ENCODE results near the gene ERC1. TPM values are rescaled to one million over a fixed set of nuclear protein-coding genes. Genes with fewer than 3 reads are reported as not detected.

ERC1 gene
- total and polyA plus RNA-seq, 2 of the 4 experiments (the other 2 are of a cell fraction): 11.6 to 25.6 TPM

DNA sequence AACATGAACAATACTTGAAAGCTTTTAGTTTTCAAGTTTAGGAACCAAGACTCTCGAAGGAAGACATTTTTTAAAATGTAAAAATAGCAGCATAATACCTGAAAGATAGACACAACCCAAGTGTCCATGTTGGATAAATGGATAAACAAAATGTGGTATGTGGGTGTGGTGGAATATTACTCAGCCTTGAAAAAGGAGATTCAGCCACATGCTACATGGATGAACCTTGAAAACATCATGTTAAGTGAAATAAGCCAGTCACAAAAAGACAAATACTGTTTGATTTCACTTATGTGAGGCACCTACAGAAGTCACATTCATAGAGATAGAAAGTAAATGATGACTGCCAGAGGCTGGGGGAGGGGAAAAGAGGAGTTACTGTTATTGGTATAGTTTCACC lies 374.7 kb downstream of the ERC1 start:
- H3K9ac ChIP-seq (ENCODE audit: low read depth, low read length): no peak overlapping the region
- H3K4ac ChIP-seq (ENCODE audit: low read depth, low read length): no peak overlapping the region
- H3K4me3 ChIP-seq (ENCODE audit: insufficient read depth, low read depth, low read length): no peak overlapping the region
- no peak overlapping the region for H2BK15ac ChIP-seq (ENCODE audit: low read depth, low read length)
- intact Hi-C loops (cut with micrococcal nuclease): no loop called here
- no peak overlapping the region for H4K91ac ChIP-seq (ENCODE audit: insufficient read depth, low read depth, low read length)
- H3K79me1 ChIP-seq (ENCODE audit: low read depth in 1 of 2, low read length in 2 of 2): peaks cover 10% of the 10 kb centered on the region in 2 experiments; a peak in 2 of 4 replicates
- H3K27ac ChIP-seq (ENCODE audit: insufficient read depth, low read length): no peak overlapping the region
- H3K18ac ChIP-seq (ENCODE audit: low read depth, low read length): no peak overlapping the region
- H2AK9ac ChIP-seq (replicated peaks; ENCODE audit: low read depth, low read length, poor library complexity): no peak overlapping the region
- DNase-seq: no peak
- peaks cover 2% of the 10 kb centered on the region; the same call in 1 of the 2 replicates for H3K4me1 ChIP-seq (ENCODE audit: control insufficient read depth, insufficient read depth, low read length)
- H4K20me1 ChIP-seq (ENCODE audit: insufficient read depth, low read length): no peaks in the 10 kb centered on the region
- no peaks in the 10 kb centered on the region for H3K27me3 ChIP-seq (ENCODE audit: control insufficient read depth, insufficient read depth, low read length)
- ATAC-seq (ENCODE audit: low read depth): no peak
- TF ChIP-seq NFE2L2 (IDR thresholded peaks at IDR 0.05; ENCODE audit: low read depth, low read length): no peak
- no peak for TF ChIP-seq CEBPB (IDR thresholded peaks at IDR 0.05; ENCODE audit: low read depth, low read length)
- TF ChIP-seq FOS (IDR thresholded peaks at IDR 0.05; ENCODE audit: low read depth, low read length): no peak
- no peak for TF ChIP-seq BHLHE40 (IDR thresholded peaks at IDR 0.05; ENCODE audit: low read depth, low read length)
- TF ChIP-seq USF2 (IDR thresholded peaks at IDR 0.05; ENCODE audit: low read depth, low read length): no peak
- no peak for TF ChIP-seq CHD1 (IDR thresholded peaks at IDR 0.05; ENCODE audit: low read depth, low read length)
- TF ChIP-seq MXI1 (IDR thresholded peaks at IDR 0.05; ENCODE audit: borderline replicate concordance, low read depth, low read length): no peak
- TF ChIP-seq MAFK (IDR thresholded peaks at IDR 0.05; ENCODE audit: low read depth, low read length): no peak
- TF ChIP-seq SMC3 (IDR thresholded peaks at IDR 0.05; ENCODE audit: low read depth, low read length): no peak
- TF ChIP-seq RFX5 (IDR thresholded peaks at IDR 0.05; ENCODE audit: low read depth, low read length): no peak
- TF ChIP-seq CTCF (conservative IDR thresholded peaks at IDR 0.05; ENCODE audit: low read depth, low read length): no peak
- dilution Hi-C loops (cut with HindIII; ENCODE audit: low sequenced_read_pairs, unreplicated experiment): no loop called here
- no peak overlapping the region for H4K5ac ChIP-seq (ENCODE audit: low read depth, low read length)
- H3K14ac ChIP-seq (replicated peaks; ENCODE audit: low read depth, low read length): no peak overlapping the region
- H3K9me3 ChIP-seq (ENCODE audit: control insufficient read depth, insufficient read depth, low read length): no peaks in the 10 kb centered on the region
- H3K36me3 ChIP-seq (ENCODE audit: control insufficient read depth, insufficient read depth, low read length): no peaks in the 10 kb centered on the region
- BruUV-seq (replicated peaks): no TSS peak
- no peak overlapping the region for H3K56ac ChIP-seq (ENCODE audit: extremely low read depth, insufficient read depth, low read length)
- H2BK20ac ChIP-seq (ENCODE audit: low read depth, low read length): no peak overlapping the region
- in situ Hi-C loops (cut with MboI; ENCODE audit: low sequenced_read_pairs): no loop called here
- ChIA-PET CTCF (no interaction called here), POLR2A (ENCODE audit: unreplicated experiment) (no interaction called here)
- no peak overlapping the region for H3K4me2 ChIP-seq (ENCODE audit: low read depth, low read length)
- no peak overlapping the region for H3K23ac ChIP-seq (ENCODE audit: low read depth, low read length)
- H3K9me1 ChIP-seq (ENCODE audit: insufficient read depth, low read length): 0 out of 2 replicates have a peak, but pooled peaks cover 2% of the 10 kb centered on the region
- no peak overlapping the region for H2BK5ac ChIP-seq (ENCODE audit: low read depth, low read length, poor library complexity, severe bottlenecking)
- H2BK120ac ChIP-seq (ENCODE audit: low read depth, low read length): no peak overlapping the region
- no CpG with 5 or more reads among the region's 1 CpG for WGBS, 2 experiments (ENCODE audit: extremely low coverage in 2 of 2, insufficient read length in 1 of 2)
- no peak overlapping the region for H2AK5ac ChIP-seq (ENCODE audit: low read depth, low read length)
- no peak overlapping the region for H2AFZ ChIP-seq (replicated peaks; ENCODE audit: low read length, poor library complexity)
- H4K8ac ChIP-seq (ENCODE audit: low read depth in 2 of 2, low read length in 2 of 2): no peak overlapping the region
